Measurements from ENCODE around the gene OR7D2. TPM values are rescaled to one million over a fixed set of nuclear protein-coding genes. Genes with fewer than 3 reads are reported as not detected.

OR7D2 gene
- total RNA-seq, 1 donor from 2014 or later: 1.2 TPM

DNA sequence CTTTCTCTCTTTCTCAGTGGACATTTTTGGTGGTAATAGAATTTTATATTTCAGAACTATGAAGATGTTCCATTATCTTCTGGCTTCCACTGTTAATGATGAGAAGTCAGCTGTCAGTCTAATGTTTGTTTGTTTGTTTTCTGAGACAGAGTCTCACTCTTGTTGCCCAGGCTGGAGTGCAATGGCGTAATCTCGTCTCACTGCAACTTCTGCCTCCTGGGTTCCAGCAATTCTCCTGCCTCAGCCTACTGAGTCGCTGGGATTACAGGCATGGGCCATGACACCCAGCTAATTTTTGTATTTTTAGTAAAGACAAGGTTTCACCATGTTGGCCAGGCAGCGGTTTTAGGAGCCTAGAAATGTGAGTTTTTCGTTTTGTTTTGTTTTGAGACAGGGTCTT lies 33.9 kb upstream of the OR7D2 start:
- H3K27ac Mint-ChIP-seq: no peak overlapping the region
- H3K27me3 Mint-ChIP-seq: no peaks in the 10 kb centered on the region
- DNase-seq (ENCODE audit: low spot score, unreplicated experiment): no peak
- H3K36me3 Mint-ChIP-seq (ENCODE audit: insufficient read depth): peaks cover 72% of the 10 kb centered on the region
- H3K4me3 Mint-ChIP-seq (ENCODE audit: low read depth): no peak overlapping the region
- H3K4me1 Mint-ChIP-seq (ENCODE audit: low read depth): peaks cover 6% of the 10 kb centered on the region
- H3K9me3 Mint-ChIP-seq (ENCODE audit: low read depth): peaks cover 43% of the 10 kb centered on the region
- TF ChIP-seq, protein P1, sequence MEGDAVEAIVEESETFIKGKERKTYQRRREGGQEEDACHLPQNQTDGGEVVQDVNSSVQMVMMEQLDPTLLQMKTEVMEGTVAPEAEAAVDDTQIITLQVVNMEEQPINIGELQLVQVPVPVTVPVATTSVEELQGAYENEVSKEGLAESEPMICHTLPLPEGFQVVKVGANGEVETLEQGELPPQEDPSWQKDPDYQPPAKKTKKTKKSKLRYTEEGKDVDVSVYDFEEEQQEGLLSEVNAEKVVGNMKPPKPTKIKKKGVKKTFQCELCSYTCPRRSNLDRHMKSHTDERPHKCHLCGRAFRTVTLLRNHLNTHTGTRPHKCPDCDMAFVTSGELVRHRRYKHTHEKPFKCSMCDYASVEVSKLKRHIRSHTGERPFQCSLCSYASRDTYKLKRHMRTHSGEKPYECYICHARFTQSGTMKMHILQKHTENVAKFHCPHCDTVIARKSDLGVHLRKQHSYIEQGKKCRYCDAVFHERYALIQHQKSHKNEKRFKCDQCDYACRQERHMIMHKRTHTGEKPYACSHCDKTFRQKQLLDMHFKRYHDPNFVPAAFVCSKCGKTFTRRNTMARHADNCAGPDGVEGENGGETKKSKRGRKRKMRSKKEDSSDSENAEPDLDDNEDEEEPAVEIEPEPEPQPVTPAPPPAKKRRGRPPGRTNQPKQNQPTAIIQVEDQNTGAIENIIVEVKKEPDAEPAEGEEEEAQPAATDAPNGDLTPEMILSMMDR (IDR thresholded peaks at IDR 0.05; ENCODE audit: unreplicated experiment): no peak

DNA sequence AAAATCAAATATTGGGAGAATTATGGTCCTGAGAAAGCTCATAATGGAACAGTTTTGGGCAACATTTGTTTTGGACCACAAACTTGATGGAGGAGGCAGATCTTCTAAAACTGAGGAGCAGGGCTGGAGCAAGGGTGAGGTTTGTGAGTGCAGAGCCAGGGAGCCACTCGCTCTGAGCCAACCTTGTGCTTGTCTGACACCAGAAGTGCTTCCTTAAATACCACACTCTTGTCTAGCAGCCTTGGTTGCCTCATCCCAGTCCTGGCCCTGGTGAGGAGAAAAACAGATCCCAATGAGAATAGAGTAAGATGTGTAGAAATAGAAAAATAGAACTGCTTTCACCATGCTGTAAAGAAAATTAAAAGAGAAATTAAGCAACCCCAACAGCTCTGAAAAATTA lies 31.9 kb upstream of the OR7D2 start:
- no peak for DNase-seq (ENCODE audit: low spot score, unreplicated experiment)
- H3K4me3 Mint-ChIP-seq (ENCODE audit: low read depth): no peak overlapping the region
- TF ChIP-seq, protein P1 (IDR thresholded peaks at IDR 0.05; ENCODE audit: unreplicated experiment): no peak
- peak overlapping the region; percentile 33 for H3K27ac Mint-ChIP-seq
- H3K9me3 Mint-ChIP-seq (ENCODE audit: low read depth): peaks cover 61% of the 10 kb centered on the region
- peaks cover 84% of the 10 kb centered on the region for H3K36me3 Mint-ChIP-seq (ENCODE audit: insufficient read depth)
- no peaks in the 10 kb centered on the region for H3K27me3 Mint-ChIP-seq
- H3K4me1 Mint-ChIP-seq (ENCODE audit: low read depth): no peaks in the 10 kb centered on the region

DNA sequence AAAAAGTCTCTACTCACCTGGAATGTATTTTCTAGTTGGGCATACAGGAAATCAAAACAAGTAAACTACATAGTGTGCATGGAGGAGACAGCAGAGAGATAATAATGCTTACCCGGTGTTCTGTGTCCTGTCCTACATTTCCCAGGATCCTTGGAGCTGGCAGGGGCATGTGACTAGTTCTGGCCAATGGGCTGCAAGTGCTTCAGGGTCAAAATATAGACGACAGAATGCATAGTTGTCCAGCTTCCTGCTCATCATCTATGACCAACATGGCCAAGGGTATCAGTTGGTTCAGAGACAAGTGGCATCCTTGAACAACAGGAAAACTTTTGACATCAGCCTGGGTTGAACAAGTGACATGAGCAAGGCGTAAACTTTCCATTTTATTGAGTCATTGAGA lies 30.1 kb upstream of the OR7D2 start:
- Mint-ChIP-seq H3K27me3 (no peaks in the 10 kb centered on the region), H3K4me3 (ENCODE audit: low read depth) (no peak overlapping the region), H3K27ac (no peak overlapping the region), H3K4me1 (ENCODE audit: low read depth) (no peaks in the 10 kb centered on the region), H3K9me3 (ENCODE audit: low read depth) (peaks cover 68% of the 10 kb centered on the region), H3K36me3 (ENCODE audit: insufficient read depth) (peaks cover 88% of the 10 kb centered on the region)
- no peak for DNase-seq (ENCODE audit: low spot score, unreplicated experiment)
- TF ChIP-seq, protein P1 (IDR thresholded peaks at IDR 0.05; ENCODE audit: unreplicated experiment): no peak

DNA sequence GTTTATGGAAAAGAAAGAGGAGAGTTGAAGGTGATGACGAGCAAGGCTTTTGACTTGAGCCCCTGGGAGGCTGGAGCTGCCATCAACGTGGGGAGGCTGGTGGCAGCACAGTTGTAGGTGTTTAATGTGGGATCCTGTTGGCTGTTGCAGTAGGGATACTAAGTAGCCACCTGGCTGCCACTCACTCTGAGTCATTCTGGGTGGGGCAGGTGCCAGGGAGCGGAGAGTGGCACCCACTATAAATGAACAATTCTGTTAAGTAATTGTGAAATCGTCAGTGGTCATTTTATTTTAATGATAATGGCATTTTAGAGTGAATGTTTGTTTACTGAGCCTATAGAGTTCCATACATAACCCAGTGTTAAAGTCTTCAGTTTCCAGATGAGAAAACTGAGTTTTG lies 28.8 kb upstream of the OR7D2 start:
- peaks cover 88% of the 10 kb centered on the region for H3K36me3 Mint-ChIP-seq (ENCODE audit: insufficient read depth)
- no peak overlapping the region for H3K27ac Mint-ChIP-seq
- DNase-seq (ENCODE audit: low spot score, unreplicated experiment): no peak
- H3K4me1 Mint-ChIP-seq (ENCODE audit: low read depth): no peaks in the 10 kb centered on the region
- no peaks in the 10 kb centered on the region for H3K27me3 Mint-ChIP-seq
- no peak overlapping the region for H3K4me3 Mint-ChIP-seq (ENCODE audit: low read depth)
- TF ChIP-seq, protein P1 (IDR thresholded peaks at IDR 0.05; ENCODE audit: unreplicated experiment): no peak
- peaks cover 71% of the 10 kb centered on the region for H3K9me3 Mint-ChIP-seq (ENCODE audit: low read depth)

DNA sequence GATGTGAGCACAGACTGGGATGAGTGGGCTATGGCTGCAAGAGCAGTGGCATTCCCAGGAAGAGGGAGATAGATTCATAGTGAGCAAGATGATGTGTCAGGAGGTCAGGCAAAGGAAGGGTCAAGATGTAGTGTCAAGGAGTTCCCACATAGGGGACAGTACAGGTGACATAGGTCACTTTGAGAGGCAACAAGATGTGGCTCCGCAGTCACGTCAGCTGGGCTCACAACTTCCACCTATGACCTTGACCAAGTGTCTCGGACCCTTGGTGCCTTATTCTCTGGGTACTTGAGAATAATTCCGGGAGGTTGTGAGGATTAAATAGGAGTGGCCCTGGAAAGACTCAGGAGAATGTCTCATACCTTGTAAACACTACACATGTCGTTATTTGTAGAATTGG lies 28.1 kb upstream of the OR7D2 start:
- no peak for DNase-seq (ENCODE audit: low spot score, unreplicated experiment)
- peaks cover 88% of the 10 kb centered on the region for H3K36me3 Mint-ChIP-seq (ENCODE audit: insufficient read depth)
- no peaks in the 10 kb centered on the region for H3K4me1 Mint-ChIP-seq (ENCODE audit: low read depth)
- peak overlapping the region; percentile 13 for H3K27ac Mint-ChIP-seq
- TF ChIP-seq, protein P1 (IDR thresholded peaks at IDR 0.05; ENCODE audit: unreplicated experiment): no peak
- H3K9me3 Mint-ChIP-seq (ENCODE audit: low read depth): peaks cover 73% of the 10 kb centered on the region
- H3K4me3 Mint-ChIP-seq (ENCODE audit: low read depth): no peak overlapping the region
- no peaks in the 10 kb centered on the region for H3K27me3 Mint-ChIP-seq

Data from progenitor cell of endocrine pancreas (in vitro differentiated cells).